Erythroblast (primary cell): Measurements from ENCODE around the gene OR52H1.

Experiments used
- DNase-seq, 2 experiments: peaks; one replicate each; lab custom pipeline; 2025; lab: John Stamatoyannopoulos, UW
- GATA1 ChIP-seq: IDR thresholded peaks from 2 replicates; pipeline ENCODE4 v1.6.1; 2011; ENCODE audit warnings: low read depth, mild to moderate bottlenecking, control low read depth, low read length, moderate library complexity
- POLR2A ChIP-seq: IDR thresholded peaks from 2 replicates; pipeline ENCODE4 v1.6.1; 2011; ENCODE audit warnings: mild to moderate bottlenecking, low read length

The OR52H1 gene

GRCh38 chr11:5516599-5516998, 31.7 kb downstream of the OR52H1 start, which contains the start of gene UBQLNL:
UBQLNL (minus strand) TSS chr11:5516699; CDS start chr11:5516441, 258 bp downstream.
- TF ChIP-seq GATA1 (no peak), POLR2A (no peak)
- DNase-seq: no peak

GRCh38 chr11:5514841-5515240, 33.5 kb downstream of the OR52H1 start:
- DNase-seq: no peak

GRCh38 chr11:5509803-5510202, 38.5 kb downstream of the OR52H1 start, which contains the start of gene UBQLN3:
UBQLN3 (minus strand) TSS chr11:5509957; CDS start chr11:5509558, 399 bp downstream.
- DNase-seq: no peak
- no peak for TF ChIP-seq POLR2A
- TF ChIP-seq GATA1: no peak

More at GRCh38 chr11:5514841-5515240, 33.5 kb downstream of the OR52H1 start:
- no peak for TF ChIP-seq POLR2A
- no peak for TF ChIP-seq GATA1

GRCh38 chr11:5508605-5509004, 39.7 kb downstream of the OR52H1 start:
- no peak for DNase-seq
- TF ChIP-seq GATA1: no peak
- TF ChIP-seq POLR2A: no peak

DNA sequence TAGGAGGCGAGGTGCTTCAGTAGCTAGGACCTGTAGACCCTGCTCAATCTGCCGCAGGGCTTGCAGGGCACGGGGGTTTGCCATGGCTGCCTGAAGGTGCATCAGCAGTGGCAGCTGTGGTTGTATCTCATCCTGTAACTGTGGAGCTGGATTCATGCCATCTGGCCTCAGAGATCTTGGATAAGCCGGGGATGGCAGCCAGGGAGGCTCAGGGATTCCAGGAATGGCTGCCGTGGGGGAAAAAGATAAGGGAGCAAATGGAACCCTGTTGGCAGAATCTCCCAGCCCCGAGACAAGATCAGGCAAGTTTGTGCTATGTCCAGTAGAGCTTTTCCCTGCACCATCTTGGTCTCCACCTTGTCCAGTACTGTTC, 40.4 kb downstream of the OR52H1 start:
- no peak for DNase-seq
- TF ChIP-seq POLR2A (no peak), GATA1 (no peak)

GRCh38 chr11:5507177-5507932, 41.0 kb downstream of the OR52H1 start:
- DNase-seq: no peak
- no peak for TF ChIP-seq POLR2A
- TF ChIP-seq GATA1: no peak

DNA sequence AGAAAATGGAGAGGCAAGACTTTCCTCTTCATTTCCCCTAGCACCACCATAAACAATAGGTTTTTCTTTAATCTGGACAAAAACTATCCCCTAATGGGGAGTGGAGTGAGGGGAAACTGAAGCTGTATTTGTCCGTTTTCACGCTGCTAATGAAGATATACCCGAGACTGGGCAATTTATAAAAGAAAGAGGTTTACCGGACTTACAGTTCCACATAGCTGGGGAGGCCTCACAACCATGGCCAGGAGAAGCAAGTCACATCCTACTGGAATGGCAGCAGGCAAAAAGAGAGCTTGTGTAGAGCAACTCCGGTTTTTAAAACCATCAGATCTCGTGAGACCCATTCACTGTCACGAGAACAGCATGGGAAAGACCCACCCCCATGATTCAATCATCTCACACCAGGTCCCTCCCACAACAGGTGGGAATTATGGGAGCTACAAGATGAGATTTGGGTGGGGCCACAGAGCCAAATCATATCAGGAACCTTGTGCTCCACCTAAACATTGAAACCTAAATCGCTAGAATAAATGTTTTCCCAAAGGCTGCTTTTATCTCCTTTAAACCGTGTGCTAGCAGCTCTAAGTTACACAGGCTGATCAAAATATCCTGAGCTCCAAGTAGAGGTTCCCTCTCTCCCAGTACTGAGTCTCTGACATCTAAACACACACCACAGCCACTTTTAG, 42.8 kb downstream of the OR52H1 start:
- no peak for DNase-seq
- TF ChIP-seq GATA1 (no peak), POLR2A (no peak)

GRCh38 chr11:5504403-5504921, 43.9 kb downstream of the OR52H1 start:
- DNase-seq: no peak
- TF ChIP-seq POLR2A: no peak
- no peak for TF ChIP-seq GATA1

DNA sequence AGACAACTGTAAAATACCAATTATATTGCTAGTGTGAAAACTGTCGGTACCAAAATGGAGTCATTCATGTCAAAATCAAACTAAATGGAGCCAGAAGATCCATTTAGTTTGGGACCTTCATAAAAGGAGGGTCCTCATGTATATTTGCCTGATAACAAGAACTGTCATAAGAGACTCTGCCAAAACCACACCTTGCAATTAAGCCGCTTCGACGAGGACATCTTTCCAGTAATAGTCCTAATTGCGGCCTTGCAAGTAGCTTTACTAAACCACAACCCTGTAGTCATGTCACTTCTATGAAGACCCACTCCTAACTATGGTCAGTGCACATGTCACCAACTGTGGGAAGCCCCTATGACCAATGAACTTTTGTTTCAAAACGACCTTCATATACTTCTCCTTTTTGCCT, 47.9 kb downstream of the OR52H1 start:
- no peak for TF ChIP-seq POLR2A
- TF ChIP-seq GATA1: no peak
- DNase-seq: no peak

DNA sequence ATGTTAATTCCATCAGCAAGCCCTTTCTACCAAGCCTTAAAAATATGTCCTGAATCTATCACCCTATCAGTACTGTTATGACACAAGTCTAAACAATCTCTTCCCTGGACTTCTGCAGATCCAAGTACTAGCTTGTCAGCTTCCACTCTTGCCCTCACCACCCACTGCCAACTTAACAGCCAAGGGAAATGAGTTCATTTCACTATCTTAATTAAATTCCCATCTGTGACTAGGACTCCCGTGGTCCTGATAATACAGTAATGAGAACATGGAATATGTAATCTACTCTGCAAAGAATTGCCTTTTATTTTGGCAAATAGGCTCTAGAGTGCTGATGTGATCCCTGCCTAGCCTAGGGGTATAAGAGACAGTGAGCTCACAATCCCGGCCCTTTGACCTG, 48.7 kb downstream of the OR52H1 start:
- DNase-seq: no peak
- TF ChIP-seq GATA1 (no peak), POLR2A (no peak)
